IMR-90 (cell line): ENCODE measurements around the gene PMPCA. TPM values are rescaled to one million over a fixed set of nuclear protein-coding genes. Genes with fewer than 3 reads are reported as not detected.

ENCODE experiments used
- ATAC-seq: fragments of 200-7000 bp; cut with Tn5 transposase; 2 replicates; pipeline ENCODE4 v1.9.1; 2020; ENCODE audit warnings: low read depth, mild to moderate bottlenecking, moderate library complexity
- BruUV-seq: library from RNA; stranded (reverse); fragments of 400-500 nt; replicated peaks from 2 replicates; lab custom pipeline; 2021; lab: Mats Ljungman, UMichigan
- CTCF ChIA-PET: fragments of 300-600 bp; formaldehyde crosslinking; extraction: SDS; loops from one replicate; lab custom pipeline; 2021; ENCODE audit warnings: antibody characterized with exemption; lab: Yijun Ruan, JAX
- POLR2A ChIA-PET: fragments of 300-600 bp; sonication (Branson Sonifier 250); formaldehyde crosslinking; loops from one replicate; lab custom pipeline; 2022; ENCODE audit warnings: antibody characterized with exemption; ENCODE audit not compliant: unreplicated experiment; lab: Charles Lee
- DNase-seq: peaks from one replicate; pipeline ENCODE4 v3.0.0; 2013
- H2AFZ ChIP-seq: replicated peaks from 2 replicates; pipeline ENCODE3; 2013; ENCODE audit warnings: low read length, mild to moderate bottlenecking; ENCODE audit not compliant: poor library complexity
- H2AK5ac ChIP-seq: 2 replicates; pipeline ENCODE4 v1.6.1; 2013; ENCODE audit warnings: low read depth, low read length, inconsistent platforms
- H2AK9ac ChIP-seq: replicated peaks from 2 replicates; pipeline ENCODE3; 2013; ENCODE audit warnings: mild to moderate bottlenecking, low read depth, low read length, moderate library complexity; ENCODE audit not compliant: poor library complexity
- H2BK120ac ChIP-seq: 2 replicates; pipeline ENCODE4 v1.6.1; 2013; ENCODE audit warnings: low read depth, low read length, inconsistent platforms
- H2BK15ac ChIP-seq: 3 replicates; pipeline ENCODE4 v1.6.1; 2013; ENCODE audit warnings: low read depth, low read length, inconsistent platforms
- H2BK20ac ChIP-seq: 2 replicates; pipeline ENCODE4 v1.6.1; 2013; ENCODE audit warnings: low read depth, mild to moderate bottlenecking, inconsistent platforms, low read length, moderate library complexity
- H2BK5ac ChIP-seq: 2 replicates; pipeline ENCODE4 v1.6.1; 2013; ENCODE audit warnings: mild to moderate bottlenecking, low read depth, low read length, inconsistent platforms; ENCODE audit not compliant: poor library complexity, severe bottlenecking
- H3K14ac ChIP-seq: replicated peaks from 2 replicates; pipeline ENCODE4 v1.6.1; 2013; ENCODE audit warnings: low read depth, low read length, inconsistent platforms
- H3K18ac ChIP-seq: 2 replicates; pipeline ENCODE4 v1.6.1; 2013; ENCODE audit warnings: low read depth, low read length, control low read depth
- H3K23ac ChIP-seq: 2 replicates; pipeline ENCODE4 v1.6.1; 2013; ENCODE audit warnings: low read depth, low read length, inconsistent platforms
- H3K27ac ChIP-seq: 2 replicates; pipeline ENCODE4 v1.5.1; 2013; ENCODE audit warnings: mild to moderate bottlenecking, control low read depth, low read length; ENCODE audit not compliant: insufficient read depth
- H3K27me3 ChIP-seq: 2 replicates; pipeline ENCODE4 v1.6.1; 2013; ENCODE audit warnings: low read length; ENCODE audit not compliant: control insufficient read depth, insufficient read depth
- H3K36me3 ChIP-seq: 2 replicates; pipeline ENCODE4 v1.6.1; 2013; ENCODE audit warnings: low read length, mixed read lengths; ENCODE audit not compliant: control insufficient read depth, insufficient read depth
- H3K4ac ChIP-seq: 2 replicates; pipeline ENCODE4 v1.6.1; 2013; ENCODE audit warnings: low read depth, low read length, inconsistent platforms
- H3K4me1 ChIP-seq: 2 replicates; pipeline ENCODE4 v1.6.1; 2013; ENCODE audit warnings: low read length, mixed read lengths; ENCODE audit not compliant: control insufficient read depth, insufficient read depth
- H3K4me2 ChIP-seq: 2 replicates; pipeline ENCODE4 v1.6.1; 2013; ENCODE audit warnings: low read depth, mild to moderate bottlenecking, control low read depth, low read length, moderate library complexity
- H3K4me3 ChIP-seq: 2 replicates; pipeline ENCODE4 v1.5.1; 2013; ENCODE audit warnings: low read depth, mild to moderate bottlenecking, control low read depth, low read length, moderate library complexity; ENCODE audit not compliant: insufficient read depth
- H3K56ac ChIP-seq: 2 replicates; pipeline ENCODE4 v1.6.1; 2013; ENCODE audit warnings: low read length, inconsistent platforms; ENCODE audit not compliant: insufficient read depth; ENCODE audit errors: extremely low read depth
- H3K79me1 ChIP-seq, 2 experiments: 2 replicates each; pipeline ENCODE4 v1.6.1; 2013; ENCODE audit warnings: low read length in 2 of 2, inconsistent platforms in 1 of 2, low read depth in 1 of 2
- H3K9ac ChIP-seq: 2 replicates; pipeline ENCODE4 v1.6.1; 2013; ENCODE audit warnings: low read depth, low read length, control low read depth
- H3K9me1 ChIP-seq: 2 replicates; pipeline ENCODE4 v1.6.1; 2013; ENCODE audit warnings: low read length, inconsistent platforms; ENCODE audit not compliant: insufficient read depth
- H3K9me3 ChIP-seq: 2 replicates; pipeline ENCODE4 v1.6.1; 2013; ENCODE audit warnings: low read length; ENCODE audit not compliant: control insufficient read depth, insufficient read depth
- H4K20me1 ChIP-seq: 2 replicates; pipeline ENCODE4 v1.6.1; 2013; ENCODE audit warnings: low read length, inconsistent platforms; ENCODE audit not compliant: insufficient read depth
- H4K5ac ChIP-seq: 2 replicates; pipeline ENCODE4 v1.6.1; 2013; ENCODE audit warnings: mild to moderate bottlenecking, low read depth, low read length, control low read depth
- H4K8ac ChIP-seq, 2 experiments: 2 replicates each; pipeline ENCODE4 v1.6.1; 2013; ENCODE audit warnings: low read depth in 2 of 2, low read length in 2 of 2, control low read depth in 1 of 2, inconsistent platforms in 1 of 2
- H4K91ac ChIP-seq: 2 replicates; pipeline ENCODE4 v1.6.1; 2013; ENCODE audit warnings: low read depth, low read length, inconsistent platforms; ENCODE audit not compliant: insufficient read depth
- CEBPB ChIP-seq: IDR thresholded peaks from 2 replicates; pipeline ENCODE4 v1.6.1; 2012; ENCODE audit warnings: low read depth, low read length, improper control_type of control experiment
- CTCF ChIP-seq: conservative IDR thresholded peaks from 2 replicates; pipeline ENCODE4 v1.5.1; 2012; ENCODE audit warnings: mild to moderate bottlenecking, low read depth, low read length, improper control_type of control experiment
- FOS ChIP-seq: fragments of 150-350 bp; IDR thresholded peaks from 2 replicates; pipeline ENCODE4 v1.6.1; 2016; ENCODE audit warnings: low read depth, low read length
- MAFK ChIP-seq: IDR thresholded peaks from 2 replicates; pipeline ENCODE4 v1.6.1; 2012; ENCODE audit warnings: low read depth, low read length, improper control_type of control experiment
- MAZ ChIP-seq: IDR thresholded peaks from 2 replicates; pipeline ENCODE4 v1.6.1; 2012; ENCODE audit warnings: low read depth, mild to moderate bottlenecking, low read length, improper control_type of control experiment, moderate library complexity, borderline replicate concordance
- MXI1 ChIP-seq: IDR thresholded peaks from 2 replicates; pipeline ENCODE4 v1.6.1; 2012; ENCODE audit warnings: low read depth, mild to moderate bottlenecking, low read length, moderate library complexity, borderline replicate concordance
- NFE2L2 ChIP-seq: fragments of 150-350 bp; IDR thresholded peaks from 2 replicates; pipeline ENCODE4 v1.6.1; 2016; ENCODE audit warnings: low read depth, mild to moderate bottlenecking, low read length
- RCOR1 ChIP-seq: IDR thresholded peaks from 2 replicates; pipeline ENCODE4 v1.6.1; 2012; ENCODE audit warnings: mild to moderate bottlenecking, low read length, improper control_type of control experiment; ENCODE audit not compliant: insufficient replicate concordance
- SMC3 ChIP-seq: fragments of 150-350 bp; IDR thresholded peaks from 2 replicates; pipeline ENCODE4 v1.6.1; 2016; ENCODE audit warnings: low read depth, mild to moderate bottlenecking, antibody characterized with exemption, low read length, moderate library complexity
- WGBS, 2 experiments: methylation state at CpG; one replicate each; pipeline versions ENCODE4 v1.1.5 to v1.1.7; 2013; ENCODE audit warnings: missing lambda C conversion rate in 2 of 2; ENCODE audit not compliant: insufficient read length in 1 of 2; ENCODE audit errors: extremely low coverage in 2 of 2; 5-methylcytosine and 5-hydroxymethylcytosine counted together
- dilution Hi-C: fragments of 300-500 bp; cut with HindIII; formaldehyde crosslinking; loops from one replicate; pipeline ENCODE4 v1.14.3; 2018; ENCODE audit warnings: low sequenced_read_pairs; ENCODE audit not compliant: unreplicated experiment
- in situ Hi-C: fragments of 300-500 bp; cut with MboI; formaldehyde crosslinking; loops from 3 replicates; pipeline ENCODE4 v1.14.3; 2019; ENCODE audit warnings: low sequenced_read_pairs, inconsistent platforms, mixed read lengths
- intact Hi-C: fragments of 100-400 bp; cut with micrococcal nuclease; formaldehyde crosslinking; loops from 2 replicates; pipeline ENCODE4 v1.10.0; 2022
- polyA plus RNA-seq, 3 experiments: library from polyadenylated mRNA; depleted of rRNA; stranded (reverse); fragments of >200 nt; gene quantifications; 2 replicates each; pipeline ENCODE4 v1.2.3, GENCODE V29; 2012; ENCODE audit warnings: low replicate concordance in 1 of 3
- total RNA-seq: library from RNA; depleted of rRNA; stranded (reverse); fragments of >200 nt; gene quantifications from 2 replicates; pipeline ENCODE4 v1.2.3, GENCODE V29; 2012

The PMPCA gene
- total and polyA plus RNA-seq, 2 of the 4 experiments (the other 2 are of a cell fraction), result 62.6 to 95.8 TPM

- H4K20me1 ChIP-seq, result no peaks in the 10 kb centered on the region
Observed at GRCh38 chr9:136383436-136383835, 27.0 kb upstream of the PMPCA start.

More at GRCh38 chr9:136383436-136383835, 27.0 kb upstream of the PMPCA start:
- Histone ChIP-seq H3K27me3 (no peaks in the 10 kb centered on the region), H2AFZ (no peak overlapping the region), H3K27ac (no peak overlapping the region), H2BK120ac (no peak overlapping the region), H4K91ac (no peak overlapping the region), H3K79me1 (no peaks in the 10 kb centered on the region; a peak in 1 of 4 replicates), H3K4me1 (no peaks in the 10 kb centered on the region), H3K4me3 (no peak overlapping the region), H3K18ac (no peak overlapping the region), H4K8ac (no peak overlapping the region), H3K9ac (no peak overlapping the region), H3K23ac (no peak overlapping the region), H4K5ac (no peak overlapping the region), H2AK9ac (no peak overlapping the region), H2AK5ac (no peak overlapping the region), H2BK20ac (no peak overlapping the region), H3K4ac (no peak overlapping the region), H3K4me2 (no peak overlapping the region), H2BK15ac (no peak overlapping the region), H3K9me3 (no peaks in the 10 kb centered on the region), H3K56ac (no peak overlapping the region), H3K36me3 (peaks cover 72% of the 10 kb centered on the region), H3K14ac (no peak overlapping the region), H3K9me1 (no peaks in the 10 kb centered on the region), H2BK5ac (no peak overlapping the region)
- no peak for ATAC-seq
- in situ Hi-C loops (no loop called here), dilution Hi-C loops (no loop called here), intact Hi-C loops (no loop called here)
- no CpG with 5 or more reads among the region's 20 CpGs for WGBS, 2 experiments
- no peak for DNase-seq
- BruUV-seq, result no TSS peak
- TF ChIP-seq FOS (no peak), MXI1 (no peak), MAZ (no peak), SMC3 (no peak), MAFK (no peak), CTCF (no peak), CEBPB (no peak), NFE2L2 (no peak), RCOR1 (no peak)
- ChIA-PET POLR2A (no interaction called here), CTCF (no interaction called here)
